GM18861 (cell line): Measurements from ENCODE around the gene CMBL.
"Not testable (repeated sequence)": the region's sequence is repeated elsewhere in the genome, so short reads cannot be mapped to it uniquely, and the experiment has no call there.

Experiments
- ATAC-seq: cut with Tn5 transposase; IDR thresholded peaks from one replicate; pipeline ENCODE4 v1.9.1; 2021; ENCODE audit not compliant: unreplicated experiment

Gene CMBL

GRCh38 chr5:10262121-10262774 is 45.5 kb downstream of the CMBL start:
- no peak for ATAC-seq

DNA sequence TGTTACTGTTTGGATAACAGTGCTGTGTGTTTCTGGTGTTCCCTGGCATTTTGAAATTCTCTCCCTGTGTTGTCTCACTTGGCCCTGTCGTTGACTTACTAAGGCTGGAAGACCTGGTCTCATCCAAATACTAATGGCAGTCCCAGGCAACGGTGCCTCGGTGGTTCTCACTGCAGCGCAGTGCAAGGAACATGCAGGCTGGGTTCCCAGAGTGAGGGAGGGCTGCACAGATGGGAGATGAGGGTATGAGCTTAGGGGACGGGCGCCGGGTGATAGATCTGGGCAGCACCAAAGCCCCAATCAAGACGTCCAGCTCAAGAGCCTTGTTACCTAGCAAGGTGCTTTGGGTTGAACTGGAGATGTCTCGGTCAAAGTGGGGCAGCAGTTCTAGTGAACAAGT is 46.6 kb downstream of the CMBL start:
- no peak for ATAC-seq

DNA sequence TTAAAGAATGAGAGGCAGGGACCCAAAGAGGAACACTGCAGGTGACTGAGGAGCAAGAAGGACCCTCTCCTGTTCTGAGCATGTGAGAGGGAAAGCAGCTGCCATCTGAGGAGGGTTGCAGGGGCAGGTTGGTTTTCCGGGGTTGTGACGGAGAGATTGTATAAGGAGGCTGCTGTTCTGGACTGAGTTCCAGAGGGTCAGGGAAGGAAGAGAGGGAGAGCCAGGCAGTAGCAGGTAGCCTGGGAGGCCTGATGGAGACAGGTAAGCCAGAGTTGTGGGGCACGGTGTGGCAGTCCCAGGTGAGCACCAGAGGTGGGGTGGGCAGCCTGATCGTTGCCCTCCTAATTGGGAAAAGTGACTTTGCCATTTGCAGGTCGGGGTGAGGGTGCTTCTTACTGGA is 47.8 kb downstream of the CMBL start:
- ATAC-seq = no peak

DNA sequence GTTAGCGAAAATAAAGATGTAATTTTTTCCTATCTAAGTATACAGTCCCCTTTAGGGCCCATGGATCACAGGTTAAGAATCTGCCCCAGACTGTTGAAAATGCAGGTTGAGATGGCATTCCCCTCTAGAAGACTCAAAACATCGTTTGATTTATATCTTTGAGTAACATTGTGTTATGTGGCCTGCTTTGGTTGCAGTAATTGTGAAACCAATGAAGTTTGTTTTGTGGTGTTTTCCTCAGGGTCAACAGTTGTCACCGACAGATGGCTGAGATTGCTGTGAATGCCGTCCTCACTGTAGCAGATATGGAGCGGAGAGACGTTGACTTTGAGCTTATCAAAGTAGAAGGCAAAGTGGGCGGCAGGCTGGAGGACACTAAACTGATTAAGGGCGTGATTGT is 49.8 kb downstream of the CMBL start:
- no peak for ATAC-seq

GRCh38 chr5:10254686-10255085 is 53.0 kb downstream of the CMBL start:
- no peak for ATAC-seq

DNA sequence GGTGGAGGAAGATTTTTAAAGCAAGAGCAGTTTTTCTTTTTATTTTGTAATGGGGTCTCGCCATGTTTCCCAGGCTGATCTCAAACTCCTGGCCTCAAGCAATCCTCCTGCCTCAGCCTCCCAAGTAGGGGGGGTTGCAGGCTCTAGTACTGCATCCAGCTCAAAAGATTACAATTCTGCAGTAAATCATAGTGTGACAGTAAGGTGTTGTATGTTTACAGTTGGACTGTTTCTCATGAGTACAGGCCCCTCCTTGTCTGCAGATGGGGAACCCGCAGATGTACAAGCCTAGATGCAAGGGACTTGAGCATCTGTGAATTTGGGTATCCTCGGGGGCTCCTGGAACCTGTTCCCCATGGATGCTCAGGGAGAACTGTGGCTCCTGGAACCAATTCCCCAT is 54.3 kb downstream of the CMBL start:
- no peak for ATAC-seq

- no peak for ATAC-seq
Measured at GRCh38 chr5:10251405-10251804, 56.3 kb downstream of the CMBL start.

- no peak for ATAC-seq
Measured at GRCh38 chr5:10250806-10251276, 56.9 kb downstream of the CMBL start.

DNA sequence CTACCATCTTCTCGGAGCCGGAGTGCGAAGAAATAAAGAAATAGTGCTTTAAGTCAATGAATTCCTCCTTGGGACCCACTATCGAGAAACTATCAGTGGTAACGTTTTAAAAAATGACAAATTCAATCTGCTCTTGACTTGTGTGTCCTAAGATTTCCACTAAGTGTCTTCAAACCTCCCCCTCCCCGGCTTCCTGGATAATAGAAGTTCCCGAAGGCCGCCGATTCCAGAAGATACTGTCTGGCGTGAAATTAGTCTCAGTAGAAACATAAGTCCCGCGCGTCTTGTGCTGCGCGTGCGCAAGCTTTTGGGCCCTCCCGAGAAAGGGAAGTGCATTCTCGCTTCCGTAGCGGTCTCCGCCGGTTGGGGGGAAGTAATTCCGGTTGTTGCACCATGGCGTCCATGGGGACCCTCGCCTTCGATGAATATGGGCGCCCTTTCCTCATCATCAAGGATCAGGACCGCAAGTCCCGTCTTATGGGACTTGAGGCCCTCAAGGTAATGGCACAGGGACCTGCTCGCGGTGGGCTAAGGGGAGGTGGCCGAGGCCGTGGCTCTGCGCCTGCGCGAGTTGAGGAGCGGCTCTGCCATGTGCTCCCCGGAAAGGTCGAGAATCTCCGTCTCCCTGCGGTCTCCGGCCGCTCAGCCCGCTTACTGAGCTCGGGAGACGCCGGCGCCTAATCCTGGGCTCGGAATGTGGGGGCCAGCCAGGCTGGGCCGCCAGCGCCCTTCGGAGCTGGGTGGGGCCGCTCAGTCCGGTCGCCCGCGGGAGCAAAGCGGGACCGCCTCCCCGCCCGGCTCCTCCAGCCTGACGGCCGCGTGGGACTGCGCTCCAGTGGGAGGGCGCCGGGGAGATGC is 57.5 kb downstream of the CMBL start, which contains the start of gene CCT5:
Gene CCT5, plus strand, starts transcription at position 333 of the 858 bp plus-strand sequence. Its CDS starts 61 bp downstream, at position 394.
- ATAC-seq = peak; percentile 74

GRCh38 chr5:10248378-10249260 is 59.1 kb downstream of the CMBL start:
- ATAC-seq = peak; percentile 0

DNA sequence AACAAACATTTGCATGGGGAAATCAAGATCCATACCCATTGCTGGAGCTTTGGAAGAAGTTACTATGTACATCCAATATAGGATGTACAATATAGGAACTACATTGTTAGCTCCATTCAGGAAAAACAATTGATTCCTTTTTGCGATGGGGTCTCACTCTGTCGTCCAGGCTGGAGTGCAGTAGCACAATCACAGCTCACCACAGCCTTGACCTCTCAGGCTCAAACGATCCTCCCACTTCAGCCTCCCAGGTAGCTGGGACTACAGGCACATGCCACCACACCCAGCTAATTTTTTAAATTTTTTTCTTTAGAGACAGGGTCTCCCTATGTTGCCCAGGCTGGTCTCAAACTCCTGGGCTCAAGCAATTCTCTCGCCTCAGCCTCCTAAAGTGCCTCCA is 60.5 kb downstream of the CMBL start:
- ATAC-seq = not testable (repeated sequence)

DNA sequence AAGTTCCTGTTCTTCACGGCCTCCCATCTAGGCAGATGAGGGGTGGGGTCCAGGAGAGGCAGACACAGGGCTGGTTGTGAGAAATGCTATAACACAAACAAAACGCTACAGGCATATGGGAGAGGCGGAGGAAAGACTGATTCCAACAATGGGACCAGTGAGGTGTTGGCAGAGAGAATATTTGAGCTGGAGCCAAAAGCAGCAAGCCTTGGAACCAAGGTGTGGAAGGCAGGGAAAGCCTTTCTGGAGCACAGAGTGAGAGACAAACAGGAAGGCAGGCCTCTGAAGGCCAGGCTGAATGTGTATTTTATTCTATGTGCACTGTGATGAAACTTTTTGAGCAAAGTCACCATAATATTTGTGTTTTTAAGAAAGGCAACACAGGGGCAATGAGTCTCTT is 60.9 kb downstream of the CMBL start:
- ATAC-seq = no peak

DNA sequence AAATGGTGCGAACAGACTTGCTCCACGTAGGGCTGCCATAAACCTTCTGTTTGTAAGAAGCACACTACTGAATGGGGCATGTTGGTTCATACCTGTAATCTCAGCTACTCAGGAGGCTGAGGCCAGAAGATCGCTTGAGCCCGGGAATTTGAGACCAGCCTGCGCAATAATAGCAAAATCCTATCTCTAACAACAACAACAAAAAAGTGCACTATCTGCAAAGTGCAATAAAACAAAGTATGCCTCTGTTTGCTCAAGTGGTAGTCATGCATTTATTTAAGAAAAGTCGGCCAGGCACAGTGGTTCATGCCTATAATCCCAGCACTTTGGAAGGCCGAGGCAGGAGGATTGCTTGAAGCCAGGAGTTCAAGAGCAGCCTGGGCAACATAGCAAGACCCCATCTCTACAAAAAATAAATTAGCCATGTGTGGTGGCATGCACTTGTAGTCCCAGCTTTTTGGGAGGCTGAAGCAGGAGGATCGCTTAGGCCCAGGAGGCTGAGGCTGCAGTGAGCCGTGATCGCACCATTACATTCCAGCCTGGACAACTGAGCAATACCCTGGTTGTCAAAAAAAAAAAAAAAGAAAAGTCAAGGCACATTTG is 63.3 kb downstream of the CMBL start:
- ATAC-seq = no peak

GRCh38 chr5:10243660-10244240 is 64.0 kb downstream of the CMBL start:
- no peak for ATAC-seq

GRCh38 chr5:10235350-10235749 is 72.4 kb downstream of the CMBL start:
- ATAC-seq = no peak

GRCh38 chr5:10233505-10233904 is 74.2 kb downstream of the CMBL start:
- no peak for ATAC-seq

- ATAC-seq = no peak
Measured at GRCh38 chr5:10233011-10233410, 74.7 kb downstream of the CMBL start.

DNA sequence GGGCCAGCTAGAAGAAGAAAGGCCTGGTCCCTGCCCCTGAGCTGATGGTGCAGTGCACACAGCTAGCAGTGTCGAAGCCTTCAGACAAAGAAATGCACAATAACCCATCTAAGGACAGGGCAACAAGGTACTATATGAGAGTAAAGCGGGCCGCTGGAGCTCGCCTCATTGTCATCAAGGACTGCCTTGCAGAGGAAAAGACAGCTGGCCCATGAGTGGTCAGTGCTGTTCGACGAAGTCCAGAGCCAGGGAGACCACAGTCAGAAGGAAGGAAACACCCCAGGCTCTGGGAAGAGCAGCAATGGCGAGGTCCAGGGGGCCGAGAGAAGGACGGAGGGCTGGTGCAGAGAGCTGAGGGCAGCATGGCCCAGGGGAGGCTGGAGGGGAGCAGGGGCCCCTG is 75.3 kb downstream of the CMBL start:
- ATAC-seq = no peak

- ATAC-seq = no peak
Measured at GRCh38 chr5:10229306-10230048, 78.2 kb downstream of the CMBL start.

- no peak for ATAC-seq
Measured at GRCh38 chr5:10228288-10228687, 79.4 kb downstream of the CMBL start.
